ENCODE measurements around the gene KCNN3.

Gene KCNN3

DNA sequence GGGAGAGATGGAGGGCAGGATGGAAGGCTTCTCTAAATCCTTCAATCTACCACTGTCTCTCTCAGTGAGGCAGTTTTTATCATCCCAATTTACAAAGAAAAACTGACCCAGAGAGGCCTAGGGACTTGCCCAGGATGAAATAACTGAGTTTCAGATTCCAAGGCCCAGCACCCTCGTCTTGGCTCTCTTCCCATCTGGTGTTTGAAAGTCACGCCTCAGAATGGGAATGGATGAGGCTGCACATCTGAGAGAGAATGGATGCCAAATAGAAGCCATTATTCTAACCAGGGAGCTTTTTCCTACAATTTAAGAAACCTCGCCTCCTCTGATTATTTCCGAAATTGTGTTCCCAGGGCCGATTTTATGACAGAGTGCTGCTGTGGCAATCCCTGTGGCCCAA, 10.6 kb upstream of the KCNN3 start:
- DNase-seq (ENCODE audit: low read depth in 2 of 2) = no peak

DNA sequence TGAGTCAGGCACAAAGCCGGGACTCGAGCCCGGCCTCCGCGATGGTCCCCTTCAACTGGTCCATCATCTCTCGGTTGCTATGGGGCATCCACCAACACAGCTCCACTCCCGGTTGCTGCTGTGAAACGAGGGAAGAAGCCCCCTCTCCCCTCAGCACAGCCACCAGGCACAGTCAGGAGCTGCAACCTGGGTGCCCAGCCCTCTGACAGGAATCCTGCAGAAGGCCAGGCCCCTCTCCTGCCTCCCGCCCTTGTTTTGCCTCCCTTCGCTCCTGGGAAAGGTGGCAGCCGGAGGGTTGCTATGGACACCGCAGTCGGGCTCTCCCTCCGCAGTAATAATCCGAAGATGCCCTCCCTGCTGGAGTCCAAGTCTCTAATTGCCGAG, 8.9 kb upstream of the KCNN3 start:
- no peak for DNase-seq (ENCODE audit: low read depth in 2 of 2)

DNA sequence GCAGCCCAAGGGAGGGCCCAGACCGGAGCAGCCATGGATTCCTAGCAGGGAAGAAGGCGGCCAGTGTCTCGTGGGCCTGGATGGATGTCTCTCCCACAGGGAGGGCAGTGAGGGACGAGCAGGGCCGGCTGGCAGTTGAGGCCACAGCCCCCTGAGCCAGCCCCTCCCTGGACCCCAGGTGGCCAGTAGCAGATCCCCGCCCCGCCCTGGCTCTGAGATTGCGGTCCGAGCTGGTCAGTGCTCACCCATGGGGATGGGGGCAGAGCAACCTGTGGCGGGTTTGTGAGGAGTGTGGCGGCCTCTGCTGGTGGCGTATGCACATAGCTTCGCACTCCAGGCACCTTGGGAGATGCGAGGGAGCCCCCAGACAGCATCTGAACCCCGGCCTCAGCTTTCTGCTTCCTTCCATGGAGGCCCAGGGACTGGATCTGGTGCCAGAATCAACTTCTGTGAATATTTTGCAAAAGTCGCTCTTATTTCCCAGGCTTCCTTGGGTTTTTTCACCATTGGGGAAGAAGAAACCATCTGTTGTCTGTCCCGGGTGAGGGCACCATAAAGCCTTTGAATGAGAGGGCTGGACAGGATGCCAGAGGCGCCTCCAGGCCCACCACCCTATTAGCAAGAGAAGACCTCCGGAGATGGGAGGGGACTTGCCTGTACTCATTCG, 8.4 kb upstream of the KCNN3 start:
- DNase-seq (ENCODE audit: low read depth in 2 of 2) = peak; percentile 22 to 66

DNA sequence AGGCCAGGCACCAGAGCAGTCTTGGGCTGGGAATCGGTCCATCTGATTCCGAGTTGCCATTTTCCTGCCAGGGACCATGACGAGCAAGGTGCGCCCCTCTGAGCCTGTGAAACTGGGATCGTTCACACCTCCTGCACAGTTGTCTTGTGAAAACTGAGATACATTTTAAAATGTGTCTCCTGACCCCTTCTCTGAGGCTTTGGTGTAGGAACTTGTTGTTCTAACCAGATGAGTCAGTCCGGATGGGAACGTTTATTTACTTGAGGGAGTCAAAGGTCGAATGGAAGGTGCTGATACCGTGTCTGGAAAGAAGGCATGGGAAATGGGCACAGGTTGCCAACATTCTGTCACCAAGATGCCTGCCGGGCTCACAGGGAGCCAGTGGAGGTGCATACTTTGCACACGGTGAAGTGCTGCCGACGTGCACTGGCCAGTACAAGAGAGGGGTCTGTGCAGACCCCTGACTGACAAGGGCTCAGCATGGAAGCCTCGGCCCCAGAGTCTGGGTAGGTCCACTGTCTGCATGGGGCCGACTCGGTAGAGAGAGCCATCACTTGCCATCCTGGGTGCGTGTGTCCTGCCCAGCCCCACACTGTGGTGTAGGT, 7.4 kb upstream of the KCNN3 start:
- DNase-seq (ENCODE audit: low read depth in 2 of 2) = no peak

DNA sequence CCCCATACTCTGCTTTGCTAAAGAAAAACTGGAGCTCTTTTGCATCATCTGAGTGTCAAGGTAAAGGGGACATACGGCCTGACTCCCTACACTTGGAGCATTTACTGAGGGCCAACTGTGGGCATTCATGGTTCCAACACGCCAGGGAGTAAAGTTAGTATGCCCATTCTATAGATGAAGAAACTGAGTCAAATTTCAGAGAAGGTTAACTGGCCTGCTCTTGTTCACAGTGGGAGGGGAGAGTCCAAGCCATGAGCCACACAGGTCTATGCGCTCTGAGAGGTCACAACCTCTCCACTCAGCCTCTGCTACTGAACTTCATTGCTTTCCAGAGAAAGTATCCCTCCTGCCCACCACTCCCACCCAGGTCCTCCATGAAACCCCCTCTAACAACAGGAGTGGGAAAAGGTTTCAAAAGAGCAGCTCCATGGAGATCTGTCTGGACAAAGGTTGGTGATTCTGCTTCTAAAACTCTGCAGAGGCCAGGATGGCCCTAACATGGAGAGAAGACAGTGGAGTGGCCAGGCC, 6.8 kb upstream of the KCNN3 start:
- no peak for DNase-seq (ENCODE audit: low read depth in 2 of 2)

DNA sequence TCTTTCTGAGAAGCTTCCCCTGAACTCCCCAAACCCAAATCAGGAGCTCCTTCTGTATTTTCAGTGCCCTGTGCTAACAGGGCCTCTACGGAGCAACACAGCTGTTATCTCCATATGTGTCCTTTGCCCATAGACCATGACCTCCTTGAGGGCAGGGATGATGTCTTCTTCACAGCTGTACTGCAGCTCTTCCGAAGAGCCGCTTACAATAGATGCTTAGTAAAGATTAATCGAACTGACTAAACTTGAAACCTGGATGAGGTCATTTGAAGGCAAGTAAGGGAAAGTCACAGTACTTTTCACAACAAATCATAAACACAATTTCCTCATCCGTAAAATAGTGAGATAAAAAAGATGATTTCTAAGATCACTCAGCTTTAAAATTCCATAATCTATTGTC, 4.4 kb upstream of the KCNN3 start:
- DNase-seq (ENCODE audit: low read depth in 2 of 2) = no peak

DNA sequence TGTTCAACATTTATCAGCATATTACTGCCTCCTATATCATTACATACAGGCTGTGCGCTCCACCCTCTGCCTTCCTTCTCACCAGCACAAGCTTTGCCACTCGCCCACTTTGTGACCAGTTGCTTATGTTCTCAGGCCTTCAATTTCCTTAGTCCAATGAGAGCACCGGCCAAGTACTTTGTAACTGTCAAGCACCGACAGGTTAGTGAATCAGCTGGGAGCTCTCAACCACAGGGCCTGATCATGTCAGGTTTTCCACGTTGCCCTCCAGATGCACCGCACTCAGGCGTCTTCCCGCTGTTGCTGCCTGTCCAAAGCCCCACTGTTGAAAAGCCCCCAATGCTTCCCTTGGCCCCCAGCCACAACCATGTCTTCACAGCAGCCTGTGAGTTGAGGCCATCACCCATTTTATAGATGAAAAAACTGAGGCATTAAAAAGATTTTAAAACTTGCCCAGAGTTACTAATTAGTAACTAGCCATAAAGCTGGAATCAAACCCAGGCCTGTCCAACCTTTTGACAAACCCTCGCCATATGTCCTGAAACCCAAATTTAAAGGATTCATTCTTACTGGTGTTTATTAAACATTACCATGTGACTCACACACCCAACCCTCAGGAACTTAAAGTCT, 3.4 kb upstream of the KCNN3 start:
- no peak for DNase-seq (ENCODE audit: low read depth in 2 of 2)

DNA sequence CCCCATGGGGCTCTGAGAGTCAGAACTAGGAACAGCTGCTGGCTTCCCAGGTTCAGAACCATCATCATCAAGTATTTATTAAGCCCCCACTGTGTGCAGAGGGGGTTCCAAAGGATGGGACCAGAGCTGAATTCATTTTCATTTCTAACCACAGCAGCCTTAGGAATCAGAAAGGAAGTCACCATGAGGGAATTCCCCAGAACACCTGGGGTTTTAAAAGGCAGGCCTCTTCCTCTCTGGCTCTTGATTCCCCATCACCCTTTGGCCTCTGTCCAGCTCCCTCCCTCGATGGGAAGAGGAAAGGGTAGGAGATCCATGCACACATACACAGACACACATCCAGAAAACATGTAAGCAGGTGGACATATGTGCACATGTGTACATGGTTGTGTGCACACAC, 1.3 kb upstream of the KCNN3 start:
- no peak for DNase-seq (ENCODE audit: low read depth in 2 of 2)

DNA sequence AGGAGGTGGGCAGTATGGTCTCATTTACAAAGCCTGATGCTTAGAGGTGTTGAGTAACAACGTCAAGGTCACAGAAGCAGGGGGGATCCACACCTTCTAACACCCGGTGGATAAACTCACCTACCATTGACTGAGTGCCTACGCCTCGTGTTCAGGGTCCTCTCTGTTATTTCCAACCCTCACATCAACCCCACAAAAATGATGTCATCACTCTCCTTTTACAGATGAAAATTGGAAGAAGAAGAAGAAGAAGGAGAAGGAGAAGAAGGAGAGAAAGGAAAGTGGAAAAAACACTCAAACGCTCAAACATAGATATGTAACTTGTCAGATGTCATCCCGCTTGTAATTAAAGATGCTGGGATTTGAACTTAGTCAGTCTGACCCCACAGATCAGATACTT, 653 bp upstream of the KCNN3 start:
- DNase-seq (ENCODE audit: low read depth in 2 of 2) = no peak

DNA sequence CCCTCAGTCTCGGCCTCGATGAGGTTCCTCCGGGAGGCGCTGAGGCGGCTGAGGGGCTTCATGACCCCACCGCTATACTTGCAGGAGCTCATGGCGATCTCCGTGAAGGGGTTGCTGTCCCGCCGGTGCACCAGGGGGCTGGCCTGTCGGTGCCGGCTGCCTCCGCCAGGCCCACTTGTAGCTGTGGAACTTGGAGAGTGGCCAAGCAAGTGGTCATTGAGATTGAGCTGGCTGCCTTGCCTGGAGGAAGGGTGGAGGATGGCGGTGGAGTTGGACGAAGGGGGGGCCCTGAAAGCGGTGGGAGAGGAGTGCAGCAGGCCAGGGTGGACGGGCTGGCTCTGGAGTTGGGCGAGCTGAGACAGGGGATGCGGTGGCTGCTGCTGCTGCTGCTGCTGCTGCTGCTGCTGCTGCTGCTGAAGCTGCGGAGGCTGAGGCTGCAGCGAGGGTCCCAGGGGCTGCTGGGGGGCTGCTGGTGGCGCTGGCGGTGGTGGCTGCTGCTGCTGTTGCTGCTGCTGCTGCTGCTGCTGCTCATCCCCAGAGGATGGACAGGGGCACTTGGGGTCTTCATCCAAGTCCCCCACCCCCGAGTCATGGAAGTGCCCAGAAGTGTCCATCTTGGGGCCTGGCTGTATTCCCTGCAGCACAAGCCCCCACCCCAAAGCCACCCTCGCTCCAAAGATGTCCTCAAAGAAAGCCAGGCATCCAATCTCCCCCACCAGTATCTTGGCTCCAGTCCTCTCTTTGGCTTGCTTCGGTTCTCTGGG, 548 bp downstream of the KCNN3 start:
- no peak for DNase-seq (ENCODE audit: low read depth in 2 of 2)

DNA sequence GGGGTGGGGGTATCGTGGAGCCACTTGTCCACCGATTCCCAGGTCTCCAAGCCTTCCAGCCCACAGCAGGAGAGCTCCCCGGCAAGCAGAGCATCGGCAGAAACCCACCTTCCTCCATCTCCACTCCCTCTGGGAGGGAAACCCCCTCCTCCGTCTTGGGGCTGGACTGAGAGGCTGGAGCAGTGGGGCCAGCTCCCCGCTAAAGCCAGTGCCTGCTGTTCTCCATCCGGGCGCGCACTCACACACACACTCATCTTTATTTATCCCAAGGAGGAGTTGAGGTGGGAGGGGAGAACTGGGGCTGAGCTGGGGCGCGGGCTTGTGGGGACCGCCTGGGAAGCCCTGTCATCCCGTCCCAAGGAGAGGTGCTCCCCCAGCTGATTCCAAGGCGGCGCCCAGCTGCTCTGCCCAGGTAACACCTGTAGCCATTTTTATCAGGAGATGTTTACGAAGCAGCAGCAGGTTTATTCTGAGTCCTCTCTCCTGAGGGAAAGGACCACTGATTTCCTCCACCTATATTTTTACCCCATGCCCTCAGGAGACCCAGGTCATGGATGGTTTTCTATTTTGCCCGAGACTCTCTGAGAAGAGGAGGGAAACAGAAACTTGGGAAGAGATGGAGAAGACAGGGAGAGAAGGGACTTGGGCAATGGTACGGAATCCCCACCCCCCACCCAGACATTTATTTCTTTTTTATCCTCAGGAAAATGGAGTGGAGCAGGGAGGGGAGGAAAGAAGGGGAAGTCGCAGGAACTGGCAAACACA, 2.1 kb downstream of the KCNN3 start:
- no peak for DNase-seq (ENCODE audit: low read depth in 2 of 2)

DNA sequence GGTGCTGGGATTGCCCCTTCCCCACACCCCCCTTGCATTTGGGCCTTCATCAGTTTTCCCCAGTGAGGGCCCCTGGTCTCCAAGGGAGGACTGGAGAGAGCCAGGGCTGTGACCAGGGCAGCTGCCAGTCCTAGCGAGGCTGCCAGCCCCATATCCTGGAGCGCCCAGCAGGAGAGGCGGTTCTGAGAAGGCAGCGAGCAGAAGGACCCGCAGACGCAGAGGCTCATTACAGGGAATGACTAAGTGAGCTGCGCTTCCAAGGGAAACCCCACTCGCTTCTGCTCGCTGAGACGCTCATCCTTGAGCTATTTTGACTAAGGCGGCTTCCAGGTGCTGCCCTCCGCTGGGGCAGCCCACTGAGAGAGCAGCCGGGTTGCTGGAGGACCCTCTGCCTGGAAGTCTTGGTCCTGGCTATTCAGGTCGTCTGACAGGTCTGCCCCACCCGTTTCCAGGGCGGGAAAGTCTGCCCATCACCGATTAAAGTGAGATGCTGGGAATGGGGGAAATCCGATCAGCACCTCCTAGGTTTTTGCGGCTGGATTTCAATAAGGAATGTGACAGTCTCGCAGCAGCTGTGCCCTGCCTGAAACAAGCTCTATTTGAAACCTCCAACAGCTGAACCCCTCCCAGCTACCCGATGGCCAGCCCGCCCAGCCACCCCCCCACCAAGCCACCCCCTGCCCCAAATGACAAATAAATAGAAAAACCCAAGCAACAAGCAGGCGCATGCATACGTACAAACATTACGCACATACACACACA, 2.8 kb downstream of the KCNN3 start:
- no peak for DNase-seq (ENCODE audit: low read depth in 2 of 2)

DNA sequence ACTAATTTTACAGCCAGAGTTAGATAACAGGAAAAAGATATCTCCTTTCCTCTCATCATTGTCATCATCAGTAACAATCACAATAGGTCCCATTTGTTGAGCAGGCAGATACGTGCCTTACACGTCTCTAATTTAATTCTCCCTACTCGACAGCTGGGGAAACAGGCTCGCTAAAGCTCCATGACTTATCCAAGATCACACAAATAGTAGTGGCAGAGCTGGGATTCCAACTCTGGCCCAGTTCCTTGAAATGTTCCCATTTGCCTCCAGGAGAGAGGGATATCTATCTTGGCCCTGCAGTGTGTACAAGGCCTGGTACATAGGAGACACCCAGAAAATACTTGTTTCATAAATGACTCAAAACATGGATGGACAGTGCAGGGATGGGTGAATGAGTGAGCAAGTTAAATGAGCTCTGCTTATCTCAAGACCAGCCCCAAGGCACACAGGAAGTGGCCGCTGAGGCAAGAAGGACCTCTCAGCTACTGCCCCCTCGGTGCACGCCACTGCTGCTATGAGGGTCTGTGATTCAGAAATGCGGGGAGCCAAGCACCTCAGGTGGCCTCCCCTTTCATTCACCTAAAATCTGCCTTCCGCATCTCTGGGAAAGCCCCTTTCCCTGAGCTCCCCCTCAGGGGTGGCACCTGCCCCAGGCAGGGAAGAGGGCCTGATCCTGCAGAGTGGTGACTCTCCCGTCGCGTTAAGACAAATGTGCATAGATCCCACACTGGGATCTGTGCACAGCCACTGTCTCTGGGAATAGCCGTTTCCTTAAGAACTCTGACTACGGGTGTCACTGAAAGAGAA, 3.6 kb downstream of the KCNN3 start:
- no peak for DNase-seq (ENCODE audit: low read depth in 2 of 2)

DNA sequence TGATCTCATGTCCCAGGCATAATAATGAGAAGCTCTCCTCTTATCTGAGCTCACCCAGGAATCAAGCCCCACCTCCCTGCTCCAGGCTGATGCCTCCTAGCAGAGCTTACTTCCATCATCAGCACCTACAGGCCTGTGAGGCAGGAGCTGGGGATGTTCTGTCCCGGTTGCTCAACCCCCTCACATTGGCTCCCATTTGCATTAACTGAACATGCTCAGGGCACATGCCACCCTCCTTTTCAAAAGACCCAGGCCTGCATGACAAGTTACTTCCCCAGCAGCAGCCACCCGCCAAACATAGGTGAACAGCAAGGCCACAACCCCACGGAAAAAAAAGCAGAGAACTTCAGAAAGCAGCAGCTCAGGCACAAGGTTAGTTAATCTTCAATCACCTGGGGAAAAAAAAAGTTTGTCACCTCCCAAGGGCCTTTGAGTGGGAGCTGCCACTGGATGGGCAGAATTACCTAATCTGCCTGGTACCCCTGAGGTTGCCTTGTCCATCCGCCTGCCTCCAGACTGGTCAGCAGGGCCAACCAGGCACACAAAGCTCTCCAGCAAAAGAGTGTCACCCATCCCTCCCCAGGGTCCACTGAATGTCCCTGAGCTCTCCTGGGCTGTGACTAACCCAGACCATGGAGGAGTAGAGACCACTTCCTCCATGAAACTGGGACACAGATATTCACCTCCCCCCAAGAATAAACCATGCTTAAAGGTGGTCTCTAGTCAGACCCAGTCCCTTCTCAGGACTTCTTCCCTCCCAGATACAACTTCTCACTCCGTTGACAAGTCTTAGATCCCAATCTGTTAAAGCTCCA, 4.4 kb downstream of the KCNN3 start:
- DNase-seq (ENCODE audit: low read depth in 2 of 2) = no peak

DNA sequence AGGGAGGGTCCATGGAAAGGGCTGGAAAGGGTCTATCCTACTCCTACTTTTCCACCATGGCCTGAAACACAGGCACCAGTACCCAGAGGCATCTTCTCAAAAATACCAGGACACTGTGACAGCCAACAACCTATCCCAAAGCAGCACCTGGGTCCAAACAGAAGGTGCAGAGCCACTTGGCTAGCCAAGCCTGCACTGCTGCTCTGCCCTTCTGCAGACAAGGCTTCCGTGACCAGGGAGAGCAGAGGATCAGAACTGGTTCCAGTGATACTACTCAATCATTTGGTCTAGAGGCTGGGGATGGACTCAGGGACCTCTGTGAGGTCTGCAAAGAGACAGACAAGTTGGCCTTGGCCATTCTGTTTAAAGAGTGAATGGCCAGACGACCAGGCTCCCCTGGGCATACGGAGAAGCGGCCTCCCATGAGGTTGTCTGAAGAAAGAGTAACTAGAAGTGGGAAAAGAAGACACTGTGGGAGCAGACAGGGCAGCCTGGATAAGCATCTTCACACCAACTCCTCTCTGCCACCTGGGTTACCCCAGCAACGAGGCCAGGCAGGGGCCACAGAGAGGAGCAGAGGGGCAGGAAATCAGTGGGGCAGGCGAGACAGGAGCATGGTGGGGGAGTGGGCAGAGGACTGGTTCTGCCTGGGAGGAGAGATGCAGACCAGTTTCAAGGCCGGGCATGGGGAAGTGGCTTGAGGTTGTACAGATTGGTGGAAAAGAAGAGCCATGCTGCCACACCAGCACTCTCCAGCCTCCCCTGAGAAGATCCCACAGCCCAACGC, 5.7 kb downstream of the KCNN3 start:
- no peak for DNase-seq (ENCODE audit: low read depth in 2 of 2)

DNA sequence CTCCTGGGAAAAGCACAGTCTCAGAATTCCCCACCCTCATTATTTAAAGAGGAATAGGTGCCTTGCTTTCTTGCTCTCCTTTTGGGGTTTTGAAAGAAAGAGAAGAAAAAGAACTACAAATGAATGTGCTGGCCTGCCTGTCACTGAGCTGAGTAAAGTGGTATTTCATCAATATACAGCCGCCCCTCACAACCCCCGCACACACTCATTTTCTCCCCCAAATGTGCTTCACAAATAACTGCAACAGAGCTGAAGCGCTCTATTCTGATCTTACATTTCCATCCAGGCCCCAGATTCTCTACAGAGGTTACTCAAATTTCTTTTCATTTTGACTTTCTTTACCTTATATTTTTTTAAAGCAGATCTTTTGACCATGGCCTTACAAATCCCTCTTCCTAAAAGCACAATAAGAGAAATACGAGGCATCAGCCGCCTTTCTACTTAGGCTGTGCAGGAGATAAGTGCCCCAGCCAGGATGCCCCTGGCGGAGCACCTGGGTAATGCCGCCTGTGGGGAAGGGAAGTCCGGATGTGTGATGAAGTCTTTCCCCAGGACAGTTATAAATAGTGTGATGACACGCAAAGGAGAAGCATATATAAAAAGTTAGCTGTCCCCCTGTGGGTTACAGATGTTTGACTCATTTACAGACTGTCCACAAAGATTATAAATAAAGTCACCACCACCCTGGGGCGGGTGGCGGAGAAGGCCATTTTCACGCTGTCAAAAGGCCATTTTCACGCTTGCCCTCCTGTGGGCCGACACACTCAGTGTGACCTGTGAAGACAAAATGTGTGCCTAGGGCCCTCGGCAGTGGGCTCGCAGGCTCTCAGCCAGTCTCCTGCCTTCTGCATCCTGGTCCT, 6.5 kb downstream of the KCNN3 start:
- no peak for DNase-seq (ENCODE audit: low read depth in 2 of 2)

DNA sequence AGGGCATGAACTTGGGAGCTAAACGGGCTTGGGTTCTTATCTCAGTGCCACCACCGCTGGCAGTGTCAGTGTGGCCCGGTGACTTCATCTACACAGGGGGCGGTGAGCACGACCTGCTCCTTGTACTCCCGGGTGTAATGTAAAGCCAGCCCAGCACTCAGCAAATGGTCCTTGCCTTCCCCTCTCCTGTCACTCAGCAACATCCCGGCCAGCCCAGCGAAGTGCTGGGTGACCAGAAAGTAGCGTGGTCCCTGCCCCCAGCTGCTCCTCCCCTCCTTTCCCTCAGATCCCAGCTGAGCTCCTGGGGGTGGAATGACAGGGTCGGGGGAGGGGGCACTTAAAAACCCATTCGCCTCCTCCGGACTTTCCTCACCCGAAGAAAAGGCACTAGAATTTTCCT, 7.2 kb downstream of the KCNN3 start:
- DNase-seq (ENCODE audit: low read depth in 2 of 2) = no peak

All from stimulated activated CD4-positive, alpha-beta T cell treated with anti-CD3 and anti-CD28 coated beads, Interleukin-1b, Interleukin-23, amount 100 ng/mL, for 1 hour (primary cell).